ES-I3 (cell line): ENCODE measurements around the gene CACHD1.
A peak's percentile ranks its signal among the peaks of the same experiment; 100 is the strongest.

Experiments
- H3K36me3 ChIP-seq: 2 replicates; pipeline ENCODE4 v1.6.1; 2013; ENCODE audit warnings: mild to moderate bottlenecking, low read length, control low read depth, moderate library complexity; ENCODE audit not compliant: insufficient read depth
- H3K4me1 ChIP-seq: 2 replicates; pipeline ENCODE4 v1.6.1; 2013; ENCODE audit warnings: mild to moderate bottlenecking, control low read depth, low read length; ENCODE audit not compliant: insufficient read depth
- H3K9ac ChIP-seq: 2 replicates; pipeline ENCODE4 v1.6.1; 2013; ENCODE audit warnings: low read depth, mild to moderate bottlenecking, low read length, moderate library complexity
- H3K9me3 ChIP-seq: 2 replicates; pipeline ENCODE4 v1.6.1; 2013; ENCODE audit warnings: mild to moderate bottlenecking, low read length, moderate library complexity; ENCODE audit not compliant: control insufficient read depth, insufficient read depth

CACHD1 gene

GRCh38 chr1:64480999-64481772 is 11.3 kb downstream of the CACHD1 start:
- H3K36me3 ChIP-seq, result no peaks in the 10 kb centered on the region
- peaks cover 38% of the 10 kb centered on the region for H3K4me1 ChIP-seq

GRCh38 chr1:64482128-64482527 is 12.2 kb downstream of the CACHD1 start:
- Histone ChIP-seq H3K9ac (no peak overlapping the region), H3K36me3 (no peaks in the 10 kb centered on the region), H3K4me1 (peaks cover 34% of the 10 kb centered on the region), H3K9me3 (no peaks in the 10 kb centered on the region)

More at GRCh38 chr1:64480999-64481772, 11.3 kb downstream of the CACHD1 start:
- no peak overlapping the region for H3K9ac ChIP-seq
- H3K9me3 ChIP-seq, result no peaks in the 10 kb centered on the region

GRCh38 chr1:64482720-64483119 is 12.8 kb downstream of the CACHD1 start:
- H3K36me3 ChIP-seq, result no peaks in the 10 kb centered on the region
- no peak overlapping the region for H3K9ac ChIP-seq

GRCh38 chr1:64483731-64484414 is 13.9 kb downstream of the CACHD1 start:
- H3K4me1 ChIP-seq, result peaks cover 36% of the 10 kb centered on the region
- peak overlapping the region; percentile 10; the same call in 1 of the 2 replicates for H3K9ac ChIP-seq
- no peaks in the 10 kb centered on the region for H3K36me3 ChIP-seq
- no peaks in the 10 kb centered on the region for H3K9me3 ChIP-seq

More at GRCh38 chr1:64482720-64483119, 12.8 kb downstream of the CACHD1 start:
- Histone ChIP-seq H3K4me1 (peaks cover 37% of the 10 kb centered on the region), H3K9me3 (no peaks in the 10 kb centered on the region)

GRCh38 chr1:64484651-64485050 is 14.7 kb downstream of the CACHD1 start:
- no peaks in the 10 kb centered on the region for H3K9me3 ChIP-seq
- no peaks in the 10 kb centered on the region for H3K36me3 ChIP-seq
- H3K9ac ChIP-seq, result no peak overlapping the region
- peaks cover 36% of the 10 kb centered on the region for H3K4me1 ChIP-seq

GRCh38 chr1:64486193-64486592 is 16.3 kb downstream of the CACHD1 start:
- peaks cover 39% of the 10 kb centered on the region for H3K4me1 ChIP-seq
- no peaks in the 10 kb centered on the region for H3K9me3 ChIP-seq
- no peaks in the 10 kb centered on the region for H3K36me3 ChIP-seq
- H3K9ac ChIP-seq, result no peak overlapping the region

GRCh38 chr1:64487061-64487460 is 17.1 kb downstream of the CACHD1 start:
- peaks cover 39% of the 10 kb centered on the region for H3K4me1 ChIP-seq
- H3K9ac ChIP-seq, result no peak overlapping the region
- H3K9me3 ChIP-seq, result no peaks in the 10 kb centered on the region
- no peaks in the 10 kb centered on the region for H3K36me3 ChIP-seq

- Histone ChIP-seq H3K9ac (no peak overlapping the region), H3K4me1 (peaks cover 50% of the 10 kb centered on the region), H3K9me3 (no peaks in the 10 kb centered on the region), H3K36me3 (no peaks in the 10 kb centered on the region)
These were observed 18.9 kb downstream of the CACHD1 start for GRCh38 chr1:64488862-64489261.

GRCh38 chr1:64489707-64490106 is 19.8 kb downstream of the CACHD1 start:
- no peaks in the 10 kb centered on the region for H3K36me3 ChIP-seq
- H3K9me3 ChIP-seq, result no peaks in the 10 kb centered on the region
- H3K4me1 ChIP-seq, result peaks cover 58% of the 10 kb centered on the region
- H3K9ac ChIP-seq, result no peak overlapping the region

- Histone ChIP-seq H3K4me1 (peaks cover 64% of the 10 kb centered on the region), H3K9me3 (no peaks in the 10 kb centered on the region), H3K9ac (no peak overlapping the region), H3K36me3 (no peaks in the 10 kb centered on the region)
These were observed 20.4 kb downstream of the CACHD1 start for GRCh38 chr1:64490213-64490818.

GRCh38 chr1:64492424-64492823 is 22.5 kb downstream of the CACHD1 start:
- H3K9me3 ChIP-seq, result no peaks in the 10 kb centered on the region
- no peak overlapping the region for H3K9ac ChIP-seq
- H3K36me3 ChIP-seq, result no peaks in the 10 kb centered on the region
- peaks cover 73% of the 10 kb centered on the region for H3K4me1 ChIP-seq

- Histone ChIP-seq H3K4me1 (peaks cover 77% of the 10 kb centered on the region), H3K36me3 (no peaks in the 10 kb centered on the region), H3K9me3 (no peaks in the 10 kb centered on the region), H3K9ac (peak overlapping the region; percentile 20; the same call in 1 of the 2 replicates)
These were observed 23.9 kb downstream of the CACHD1 start for GRCh38 chr1:64493831-64494230.

GRCh38 chr1:64494659-64495058 is 24.7 kb downstream of the CACHD1 start:
- Histone ChIP-seq H3K4me1 (peaks cover 68% of the 10 kb centered on the region), H3K36me3 (no peaks in the 10 kb centered on the region), H3K9ac (peak overlapping the region; percentile 20; the same call in 1 of the 2 replicates), H3K9me3 (no peaks in the 10 kb centered on the region)

- no peaks in the 10 kb centered on the region for H3K9me3 ChIP-seq
- H3K4me1 ChIP-seq, result peaks cover 58% of the 10 kb centered on the region
- H3K36me3 ChIP-seq, result no peaks in the 10 kb centered on the region
These were observed 25.9 kb downstream of the CACHD1 start for GRCh38 chr1:64495878-64496277.

More at GRCh38 chr1:64495878-64496277, 25.9 kb downstream of the CACHD1 start:
- H3K9ac ChIP-seq, result no peak overlapping the region
